HG03066 (cell line): ENCODE measurements around the gene PLP2.

ENCODE experiments used
- ATAC-seq: cut with Tn5 transposase; IDR thresholded peaks from one replicate; pipeline ENCODE4 v1.9.1; 2021; ENCODE audit warnings: low read depth; ENCODE audit not compliant: unreplicated experiment

Gene PLP2

GRCh38 chrX:49205443-49205842 lies 33.7 kb downstream of the PLP2 start:
- no peak for ATAC-seq

DNA sequence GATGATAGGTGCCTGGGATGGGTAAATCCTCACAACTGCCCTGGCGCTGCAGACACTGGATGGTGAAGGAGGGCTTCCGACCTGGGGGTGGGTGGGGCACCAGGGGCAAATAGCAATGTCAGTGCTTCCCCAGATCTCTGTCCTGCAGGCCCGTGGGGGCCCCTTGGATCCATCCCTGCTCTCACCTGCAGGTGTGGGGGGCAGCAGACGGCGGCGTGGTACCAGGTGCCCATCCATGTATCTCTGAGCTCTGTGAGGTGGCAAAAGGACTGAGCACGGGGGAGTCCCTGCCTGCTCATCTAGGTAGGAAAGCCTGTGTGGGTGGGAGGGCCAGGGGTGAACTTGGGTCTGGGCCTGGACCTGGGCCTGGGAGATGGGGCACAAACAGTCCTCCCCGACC lies 34.8 kb downstream of the PLP2 start:
- no peak for ATAC-seq

GRCh38 chrX:49208399-49208798 lies 36.7 kb downstream of the PLP2 start:
- no peak for ATAC-seq

GRCh38 chrX:49209434-49210251 lies 37.9 kb downstream of the PLP2 start:
- no peak for ATAC-seq

- no peak for ATAC-seq
Measured at GRCh38 chrX:49210406-49210805, 38.7 kb downstream of the PLP2 start.

DNA sequence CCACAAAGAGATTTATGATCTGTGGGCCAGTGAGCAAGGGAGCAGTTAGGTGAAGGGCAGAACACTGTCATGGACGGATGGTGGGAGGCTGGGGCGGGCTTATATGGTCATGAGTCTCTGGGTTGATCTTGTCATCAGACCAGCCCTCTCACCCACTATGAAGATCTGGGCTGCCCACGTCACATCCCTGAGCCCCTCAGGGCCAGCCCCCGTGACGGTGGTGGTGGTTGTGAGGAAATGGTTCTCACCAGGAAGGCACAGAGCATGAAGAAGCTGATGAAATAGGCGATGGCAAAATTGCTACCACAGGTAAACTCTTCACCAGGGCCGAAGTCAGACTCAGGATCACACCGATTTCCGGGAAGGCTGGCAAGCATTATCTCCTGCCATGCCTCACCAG lies 39.4 kb downstream of the PLP2 start:
- ATAC-seq: no peak

DNA sequence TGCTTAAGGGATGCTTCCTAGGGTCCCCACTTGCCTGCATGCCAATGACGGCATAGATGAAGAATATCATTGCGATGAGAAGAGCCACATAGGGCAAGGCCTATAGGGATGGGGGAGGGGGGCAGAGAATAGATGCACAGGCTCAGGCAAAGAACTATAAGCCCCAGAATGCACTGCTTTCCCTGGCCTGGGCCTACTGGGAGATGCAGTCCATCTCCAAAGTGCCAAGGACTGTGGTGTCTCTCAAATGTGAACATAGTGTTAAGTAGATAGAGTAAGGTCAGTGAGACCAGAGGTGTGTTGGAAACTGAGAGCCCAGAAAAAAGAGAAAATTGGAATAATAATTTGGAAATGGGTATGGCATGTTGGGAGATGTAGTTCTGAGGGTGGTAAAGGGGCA lies 40.5 kb downstream of the PLP2 start:
- ATAC-seq: no peak

GRCh38 chrX:49212861-49213260 lies 41.2 kb downstream of the PLP2 start:
- ATAC-seq: no peak

DNA sequence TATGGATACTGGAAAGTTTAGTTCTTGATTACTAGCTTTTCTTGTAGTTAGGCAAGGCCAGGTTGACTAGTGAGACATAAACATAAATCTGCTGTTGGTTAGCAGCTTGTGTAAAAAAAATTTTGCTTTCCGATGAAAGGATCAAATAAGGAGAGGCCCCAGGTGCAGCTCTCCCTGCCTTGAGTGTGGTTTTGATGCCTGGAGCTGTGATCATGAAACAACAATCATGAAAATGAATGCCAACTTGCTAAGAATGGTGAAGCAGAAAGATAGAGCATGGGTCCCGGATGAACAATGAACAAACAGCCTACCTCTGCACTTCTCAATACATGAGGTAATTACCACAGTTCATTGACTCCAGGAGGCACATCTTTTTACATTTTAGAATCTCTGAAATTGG lies 42.7 kb downstream of the PLP2 start:
- ATAC-seq: no peak

DNA sequence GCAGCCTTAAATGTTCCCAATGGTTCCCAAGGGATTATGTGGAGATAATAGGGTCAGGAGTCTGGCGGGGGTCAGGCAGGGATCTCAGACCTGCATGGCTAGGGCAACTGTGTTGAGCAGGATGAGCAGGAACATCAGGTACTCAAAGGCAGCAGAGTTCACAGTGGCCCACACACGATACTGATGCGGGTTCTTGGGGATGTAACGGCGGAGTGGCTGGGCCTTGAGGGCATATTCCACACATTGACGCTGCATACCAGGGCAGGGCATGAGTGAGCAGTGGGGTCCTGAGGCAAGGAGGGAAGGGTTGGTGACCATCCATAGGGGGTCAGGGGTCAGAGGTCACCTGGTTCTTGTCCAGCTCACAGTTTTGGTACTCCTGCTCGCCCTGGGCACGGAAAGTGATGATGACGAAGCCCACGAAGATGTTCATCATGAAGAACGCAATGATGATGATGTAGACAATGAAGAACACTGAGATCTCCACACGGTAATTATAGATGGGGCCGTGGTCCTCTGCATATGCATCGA lies 43.4 kb downstream of the PLP2 start:
- no peak for ATAC-seq

- ATAC-seq: no peak
Measured at GRCh38 chrX:49220100-49220499, 48.4 kb downstream of the PLP2 start.

DNA sequence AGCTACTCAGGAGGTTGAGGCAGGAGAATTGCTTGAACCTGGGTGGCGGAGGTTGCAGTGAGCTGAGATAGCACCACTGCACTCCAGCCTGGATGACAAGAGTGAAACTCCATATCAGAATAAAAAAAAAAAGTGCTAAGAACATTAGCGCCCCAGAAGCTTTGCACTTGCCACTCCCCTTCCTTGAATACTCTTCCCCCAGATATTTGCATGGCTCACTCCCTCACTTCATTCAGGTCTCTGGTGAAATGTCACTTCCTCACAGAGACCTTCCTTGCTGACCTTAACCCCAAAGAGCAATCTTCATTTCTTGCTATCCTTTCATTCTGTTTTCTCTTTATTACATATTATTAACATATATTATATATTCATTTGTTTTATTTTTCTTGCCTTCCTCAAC lies 50.2 kb downstream of the PLP2 start:
- ATAC-seq: no peak
